KMS-11 (cell line): ENCODE results near the gene KLRK1.

Source experiments
- H2AFZ ChIP-seq: fragments of 200-600 bp; sonication (generic); 2 replicates; pipeline ENCODE4 v1.6.1; 2016; ENCODE audit warnings: antibody characterized with exemption, mixed run types, low read depth
- H3K27ac ChIP-seq: fragments of 200-600 bp; sonication (generic); 2 replicates; pipeline ENCODE4 v1.6.1; 2016; ENCODE audit warnings: mild to moderate bottlenecking, mixed run types
- H3K27me3 ChIP-seq: fragments of 200-600 bp; sonication (generic); 2 replicates; pipeline ENCODE4 v1.6.1; 2017; ENCODE audit warnings: mild to moderate bottlenecking, low read depth, mixed run types, moderate library complexity; ENCODE audit not compliant: insufficient read depth
- H3K36me3 ChIP-seq: fragments of 200-600 bp; sonication (generic); 2 replicates; pipeline ENCODE4 v1.6.1; 2017; ENCODE audit warnings: mild to moderate bottlenecking, mixed run types; ENCODE audit not compliant: insufficient read depth
- H3K4me1 ChIP-seq: fragments of 200-600 bp; sonication (generic); 2 replicates; pipeline ENCODE4 v1.6.1; 2016; ENCODE audit warnings: mild to moderate bottlenecking, low read depth, mixed run types; ENCODE audit not compliant: poor library complexity, severe bottlenecking
- H3K4me2 ChIP-seq: fragments of 200-600 bp; sonication (generic); 2 replicates; pipeline ENCODE4 v1.7.0; 2016; ENCODE audit warnings: mild to moderate bottlenecking, mixed run types
- H3K4me3 ChIP-seq: fragments of 200-600 bp; sonication (generic); IDR thresholded peaks from 2 replicates; pipeline ENCODE4 v1.6.1; 2017; ENCODE audit warnings: low read depth, low read length, mixed read lengths; ENCODE audit not compliant: insufficient read depth
- H3K79me2 ChIP-seq: fragments of 200-600 bp; sonication (generic); 2 replicates; pipeline ENCODE4 v1.6.1; 2016; ENCODE audit warnings: low read depth, mixed run types; ENCODE audit not compliant: insufficient read depth
- H3K9ac ChIP-seq: fragments of 200-600 bp; sonication (generic); 2 replicates; pipeline ENCODE4 v1.6.1; 2016; ENCODE audit warnings: mild to moderate bottlenecking, mixed run types
- H4K20me1 ChIP-seq: fragments of 200-600 bp; sonication (generic); 2 replicates; pipeline ENCODE4 v1.6.1; 2016; ENCODE audit warnings: mild to moderate bottlenecking, mixed run types; ENCODE audit not compliant: insufficient read depth
- TF ChIP-seq, protein P1 (sequence below): fragments of 200-600 bp; sonication (generic); conservative IDR thresholded peaks from 2 replicates; pipeline ENCODE4 v1.6.1; 2017; ENCODE audit warnings: low read depth, mild to moderate bottlenecking, antibody characterized with exemption, low read length, moderate library complexity, mixed read lengths

The KLRK1 gene

DNA sequence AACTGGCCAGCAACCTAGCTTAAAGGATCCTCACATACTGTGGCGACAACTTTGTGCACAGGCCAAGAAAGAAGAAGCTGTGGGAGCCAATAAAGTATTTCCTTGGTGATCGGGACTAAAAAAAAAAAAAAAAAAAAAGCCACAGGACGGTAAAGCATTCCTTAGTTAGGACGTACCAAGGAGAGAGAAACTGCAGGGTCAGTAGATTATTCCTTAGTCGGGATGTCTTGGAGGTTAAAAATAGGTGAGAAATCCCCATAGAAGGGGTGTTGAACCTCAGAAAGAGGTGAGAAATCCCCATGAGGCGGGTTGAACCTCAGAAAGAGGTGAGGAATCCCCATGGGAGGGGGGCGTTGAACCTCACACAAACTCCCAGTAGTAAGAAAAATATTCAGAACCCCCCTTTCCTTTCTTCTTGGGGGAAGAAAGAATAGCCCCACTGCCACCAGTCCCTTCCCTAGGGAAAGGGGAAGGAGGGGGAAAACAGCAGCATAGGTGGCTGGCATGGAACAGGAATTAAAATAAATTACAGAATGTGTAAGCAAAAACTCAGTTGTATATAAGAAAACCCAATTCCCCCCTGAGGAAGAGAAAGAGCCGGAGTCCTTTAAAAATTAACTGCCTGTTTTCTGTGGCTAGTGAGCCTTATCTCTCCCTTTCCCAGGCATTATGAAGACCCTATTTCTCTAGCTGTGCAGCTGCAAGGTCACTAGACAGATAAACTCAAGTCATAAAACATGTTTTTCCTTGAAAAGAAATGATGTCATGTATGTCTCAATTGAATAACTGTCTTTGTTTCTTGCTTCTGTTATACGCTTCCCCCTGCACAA is 26.8 kb downstream of the KLRK1 start:
- Histone ChIP-seq H3K79me2 (no peaks in the 10 kb centered on the region), H4K20me1 (no peaks in the 10 kb centered on the region), H3K9ac (no peak overlapping the region), H3K4me3 (no peak overlapping the region), H3K4me1 (peaks cover 11% of the 10 kb centered on the region), H2AFZ (no peak overlapping the region), H3K27ac (no peak overlapping the region), H3K4me2 (no peak overlapping the region), H3K36me3 (no peaks in the 10 kb centered on the region), H3K27me3 (peaks cover 13% of the 10 kb centered on the region)
- TF ChIP-seq, protein P1, sequence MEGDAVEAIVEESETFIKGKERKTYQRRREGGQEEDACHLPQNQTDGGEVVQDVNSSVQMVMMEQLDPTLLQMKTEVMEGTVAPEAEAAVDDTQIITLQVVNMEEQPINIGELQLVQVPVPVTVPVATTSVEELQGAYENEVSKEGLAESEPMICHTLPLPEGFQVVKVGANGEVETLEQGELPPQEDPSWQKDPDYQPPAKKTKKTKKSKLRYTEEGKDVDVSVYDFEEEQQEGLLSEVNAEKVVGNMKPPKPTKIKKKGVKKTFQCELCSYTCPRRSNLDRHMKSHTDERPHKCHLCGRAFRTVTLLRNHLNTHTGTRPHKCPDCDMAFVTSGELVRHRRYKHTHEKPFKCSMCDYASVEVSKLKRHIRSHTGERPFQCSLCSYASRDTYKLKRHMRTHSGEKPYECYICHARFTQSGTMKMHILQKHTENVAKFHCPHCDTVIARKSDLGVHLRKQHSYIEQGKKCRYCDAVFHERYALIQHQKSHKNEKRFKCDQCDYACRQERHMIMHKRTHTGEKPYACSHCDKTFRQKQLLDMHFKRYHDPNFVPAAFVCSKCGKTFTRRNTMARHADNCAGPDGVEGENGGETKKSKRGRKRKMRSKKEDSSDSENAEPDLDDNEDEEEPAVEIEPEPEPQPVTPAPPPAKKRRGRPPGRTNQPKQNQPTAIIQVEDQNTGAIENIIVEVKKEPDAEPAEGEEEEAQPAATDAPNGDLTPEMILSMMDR, result no peak

DNA sequence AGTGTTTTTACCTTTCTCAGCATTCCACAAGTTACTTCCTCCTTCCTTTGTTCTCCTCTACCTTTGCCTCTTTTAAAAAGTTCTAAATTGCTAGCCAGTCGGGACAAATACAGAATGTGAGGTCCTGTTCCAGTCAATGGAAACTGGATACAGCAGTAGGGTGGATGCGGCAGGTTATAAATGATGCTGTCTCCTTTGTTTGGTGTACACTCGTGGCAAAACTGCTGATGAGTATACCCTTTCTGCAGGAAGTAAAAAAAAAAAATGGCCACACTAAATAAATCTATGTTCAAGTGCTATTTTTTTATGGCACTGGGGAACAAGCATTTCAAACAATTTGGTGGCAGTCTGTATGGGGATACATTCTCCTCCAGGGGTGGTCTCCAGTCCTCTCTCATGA is 27.5 kb downstream of the KLRK1 start:
- Histone ChIP-seq H3K79me2 (no peaks in the 10 kb centered on the region), H2AFZ (no peak overlapping the region), H3K4me1 (peaks cover 11% of the 10 kb centered on the region), H3K27ac (no peak overlapping the region), H3K9ac (no peak overlapping the region), H3K4me3 (no peak overlapping the region), H3K27me3 (peaks cover 13% of the 10 kb centered on the region), H3K4me2 (no peak overlapping the region), H3K36me3 (no peaks in the 10 kb centered on the region), H4K20me1 (no peaks in the 10 kb centered on the region)
- TF ChIP-seq, protein P1, result no peak

DNA sequence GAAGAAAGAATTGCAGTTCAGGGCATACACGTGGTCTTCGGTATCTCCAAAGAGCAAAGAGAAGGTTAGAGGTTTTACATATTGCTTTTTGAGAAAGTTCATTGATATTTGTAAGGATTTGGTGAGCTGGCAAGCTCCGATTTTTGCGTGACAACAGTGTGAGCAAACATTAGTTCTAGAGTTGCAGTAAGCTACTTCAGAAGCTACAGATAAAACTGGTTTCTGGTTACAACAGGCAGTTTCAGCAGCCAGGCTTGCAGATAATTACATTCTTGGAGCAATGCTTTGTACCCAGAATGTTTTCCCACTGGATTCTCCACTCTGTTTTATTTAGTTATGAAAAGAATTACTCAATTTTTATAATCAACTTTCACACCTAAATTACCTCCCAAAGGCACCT is 28.2 kb downstream of the KLRK1 start:
- H2AFZ ChIP-seq, result no peak overlapping the region
- peaks cover 11% of the 10 kb centered on the region for H3K4me1 ChIP-seq
- no peak overlapping the region for H3K4me3 ChIP-seq
- no peak overlapping the region for H3K27ac ChIP-seq
- H3K4me2 ChIP-seq, result no peak overlapping the region
- TF ChIP-seq, protein P1, result no peak
- H4K20me1 ChIP-seq, result no peaks in the 10 kb centered on the region
- no peak overlapping the region for H3K9ac ChIP-seq
- H3K79me2 ChIP-seq, result no peaks in the 10 kb centered on the region
- H3K36me3 ChIP-seq, result no peaks in the 10 kb centered on the region
- peaks cover 13% of the 10 kb centered on the region for H3K27me3 ChIP-seq

DNA sequence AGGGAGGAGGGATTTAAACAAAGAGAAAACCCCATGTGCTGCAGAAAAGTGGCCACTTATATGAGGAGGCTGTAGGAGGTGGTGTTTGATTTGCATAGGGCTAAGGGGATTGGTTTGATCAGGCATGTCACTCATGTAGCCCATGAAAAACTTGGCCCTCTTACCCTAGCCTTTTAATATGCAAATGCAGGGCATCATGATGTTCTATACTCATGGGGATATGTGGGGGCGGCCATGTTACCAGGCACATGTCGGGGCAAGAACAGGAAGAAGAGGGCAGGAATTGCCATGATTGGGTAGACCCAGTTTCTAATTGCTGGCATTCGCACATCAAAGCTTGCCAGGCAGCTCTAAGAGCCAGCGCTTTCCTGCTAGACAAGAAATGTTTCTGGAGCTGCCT is 28.8 kb downstream of the KLRK1 start:
- Histone ChIP-seq H3K4me1 (peaks cover 11% of the 10 kb centered on the region), H3K9ac (no peak overlapping the region), H3K79me2 (no peaks in the 10 kb centered on the region), H2AFZ (no peak overlapping the region), H3K4me3 (no peak overlapping the region), H3K27me3 (peaks cover 8% of the 10 kb centered on the region; the same call in 1 of the 2 replicates), H4K20me1 (no peaks in the 10 kb centered on the region), H3K36me3 (no peaks in the 10 kb centered on the region), H3K27ac (no peak overlapping the region), H3K4me2 (no peak overlapping the region)
- TF ChIP-seq, protein P1, result no peak
